GM19455 (cell line): Measurements from ENCODE around the gene PHLDA3.

ENCODE experiments used
- ATAC-seq: cut with Tn5 transposase; IDR thresholded peaks from one replicate; pipeline ENCODE4 v1.9.1; 2021; ENCODE audit not compliant: unreplicated experiment

PHLDA3 gene

GRCh38 chr1:201436969-201437368 is 32.0 kb downstream of the PHLDA3 start:
- ATAC-seq = no peak

DNA sequence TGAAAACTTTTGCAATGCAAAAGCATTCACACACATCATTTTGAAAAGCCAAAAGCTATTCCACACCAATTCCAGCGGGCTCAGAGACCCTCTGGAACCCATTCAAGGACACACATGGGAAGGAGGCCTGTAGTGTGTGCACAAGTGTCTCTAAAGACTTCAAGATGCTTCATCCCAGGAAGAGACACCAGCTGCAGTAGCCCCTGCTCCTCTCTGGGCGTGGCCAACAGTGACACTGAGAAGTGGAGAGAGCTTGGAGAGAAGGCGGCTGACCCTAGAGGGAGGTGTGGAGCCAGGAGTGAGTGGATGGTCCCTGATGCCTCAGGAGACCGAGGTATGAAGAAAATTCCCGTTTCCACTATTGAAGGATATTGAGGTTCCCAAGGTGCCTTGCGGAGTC is 32.6 kb downstream of the PHLDA3 start:
- ATAC-seq = no peak

DNA sequence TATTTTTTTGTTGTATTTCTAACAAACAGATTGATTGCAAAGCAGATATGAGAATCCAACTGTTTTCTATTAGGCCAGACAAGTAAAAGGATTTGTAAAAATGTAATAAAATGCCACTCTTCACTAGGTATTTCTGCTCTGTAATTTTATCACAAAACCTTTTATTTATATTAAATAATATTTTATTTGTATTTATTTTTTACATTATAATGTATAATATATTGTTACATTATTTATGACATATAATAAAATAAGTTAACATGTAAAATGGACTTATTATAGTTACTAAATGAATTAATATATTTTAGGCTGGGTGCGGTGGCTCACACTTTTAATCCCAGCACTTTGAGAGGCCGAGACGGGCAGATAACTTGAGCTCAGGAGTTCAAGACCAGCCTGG is 34.7 kb downstream of the PHLDA3 start:
- ATAC-seq = no peak

DNA sequence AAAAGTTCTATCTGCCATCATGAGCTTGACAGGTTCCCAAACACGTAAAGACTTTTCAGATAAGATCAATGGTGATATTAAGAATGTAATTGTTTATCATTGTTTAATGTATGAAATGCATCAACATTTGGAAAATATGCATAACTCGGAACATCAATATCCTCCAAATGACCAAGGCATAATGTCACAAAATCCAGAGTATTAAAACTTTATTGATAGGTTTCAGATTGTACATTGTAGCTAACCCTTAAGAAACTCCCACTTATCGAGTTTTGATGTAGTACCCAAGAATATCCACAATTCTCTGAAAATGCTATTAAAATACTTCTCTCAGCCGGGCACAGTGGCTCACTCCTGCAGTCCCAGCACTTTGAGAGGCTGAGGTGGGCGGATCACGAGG is 35.4 kb downstream of the PHLDA3 start:
- ATAC-seq = no peak

GRCh38 chr1:201430776-201431175 is 38.2 kb downstream of the PHLDA3 start:
- no peak for ATAC-seq

DNA sequence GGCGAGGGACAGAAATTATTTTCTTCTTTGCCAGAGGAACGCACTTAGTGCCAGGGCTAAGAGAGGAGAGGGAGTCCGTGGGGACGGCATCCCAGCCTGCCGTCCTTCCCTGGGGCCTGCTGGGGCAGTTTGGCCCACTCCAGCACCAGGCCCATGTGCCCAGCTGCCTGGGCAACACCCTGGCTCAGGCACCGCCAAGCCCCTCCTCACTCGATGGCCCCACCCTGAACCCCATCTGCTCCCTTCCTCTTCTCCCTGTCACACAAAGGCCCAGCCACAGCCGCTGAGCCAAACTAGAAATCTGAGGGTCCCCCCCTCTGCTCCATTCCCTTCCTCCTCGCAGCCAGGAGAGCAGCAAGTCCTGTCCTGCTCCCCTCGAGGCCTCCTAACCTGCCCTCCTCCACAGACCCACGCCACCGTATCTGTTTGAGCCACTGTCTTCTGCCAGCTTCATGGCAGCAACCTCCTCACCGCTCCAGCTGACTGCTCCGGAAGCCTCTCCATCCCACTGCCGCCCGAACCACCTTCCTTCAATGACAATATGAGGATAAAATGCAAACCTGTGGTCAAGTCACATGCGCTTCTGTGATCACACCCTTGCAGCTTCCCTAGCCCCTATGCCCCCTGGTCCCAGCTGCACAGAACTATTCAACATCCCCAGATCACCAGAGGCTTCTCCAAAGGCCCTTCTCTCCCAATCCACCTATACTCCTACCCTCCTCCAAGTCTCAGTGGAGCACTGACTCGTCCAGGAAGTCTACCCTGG is 39.1 kb downstream of the PHLDA3 start:
- no peak for ATAC-seq

- ATAC-seq = no peak
Measured at GRCh38 chr1:201427963-201428362, 41.0 kb downstream of the PHLDA3 start.

- no peak for ATAC-seq
Measured at GRCh38 chr1:201426479-201427310, 42.3 kb downstream of the PHLDA3 start.

DNA sequence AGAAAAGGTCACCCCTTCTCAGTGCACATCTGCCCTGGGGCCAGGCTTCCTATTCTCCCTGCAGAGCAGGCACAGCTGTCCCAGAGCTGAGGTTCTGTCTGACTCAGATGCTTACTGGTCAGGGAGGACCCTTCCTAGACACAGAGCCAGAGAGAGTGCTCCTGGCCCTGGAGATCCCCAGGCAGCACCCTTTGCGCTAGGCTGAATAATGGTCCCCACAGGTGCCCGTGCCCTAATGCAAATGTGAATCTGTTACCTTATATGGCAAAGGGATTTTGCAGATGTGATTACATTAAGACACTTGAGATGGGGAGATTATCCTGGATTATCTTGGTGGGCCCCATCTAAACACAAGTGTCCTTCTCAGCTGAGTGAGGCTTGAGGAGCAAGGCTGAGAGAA is 44.8 kb downstream of the PHLDA3 start:
- ATAC-seq = no peak

DNA sequence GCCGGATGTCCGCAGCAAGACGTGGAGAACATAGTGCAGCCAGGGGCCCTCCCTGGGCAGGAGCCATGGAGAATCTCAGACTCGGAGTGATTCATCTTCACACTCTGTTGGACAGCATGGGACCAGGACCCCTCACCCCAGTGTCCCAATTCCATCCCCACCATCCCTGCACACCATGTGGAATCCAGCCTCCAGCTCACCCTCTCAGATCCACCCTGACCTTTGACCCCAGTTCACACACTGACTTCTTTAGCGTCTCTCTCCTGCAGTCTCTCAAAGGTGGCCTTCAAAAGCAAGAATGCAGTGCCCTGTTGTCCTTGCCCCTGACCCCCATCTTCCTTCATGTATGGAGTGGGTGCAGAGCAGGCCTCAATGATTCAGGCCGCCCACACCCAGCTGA is 45.3 kb downstream of the PHLDA3 start:
- no peak for ATAC-seq

DNA sequence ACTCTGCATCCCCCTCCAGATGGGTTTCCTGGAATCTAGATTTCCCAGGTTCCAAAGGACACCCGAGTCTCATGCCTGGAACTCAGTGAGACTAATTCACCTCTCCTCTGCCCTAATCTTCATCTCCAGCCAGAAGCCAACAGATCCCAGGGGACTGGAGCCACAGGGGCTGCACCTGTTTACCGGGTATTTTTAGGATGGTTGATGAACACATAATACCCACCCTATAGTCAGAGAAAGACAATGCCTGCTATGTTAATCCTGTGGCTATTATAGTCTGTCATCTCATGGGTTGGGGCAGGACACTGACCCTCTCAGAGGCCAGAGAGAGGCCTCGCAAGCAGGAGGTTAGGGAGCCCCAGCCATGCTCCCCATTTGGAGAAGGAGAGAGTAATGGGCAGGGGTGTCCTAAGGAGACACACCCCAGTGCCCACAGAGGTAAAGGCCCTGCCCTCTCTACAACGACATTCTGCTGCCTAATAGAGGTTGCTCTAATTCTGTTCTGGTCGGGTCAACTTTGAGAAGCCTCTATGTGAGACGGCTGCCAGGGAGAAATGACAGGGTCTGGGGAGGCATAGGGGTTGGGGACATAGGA is 46.5 kb downstream of the PHLDA3 start:
- ATAC-seq = no peak

- no peak for ATAC-seq
Measured at GRCh38 chr1:201422026-201422425, 47.0 kb downstream of the PHLDA3 start.

DNA sequence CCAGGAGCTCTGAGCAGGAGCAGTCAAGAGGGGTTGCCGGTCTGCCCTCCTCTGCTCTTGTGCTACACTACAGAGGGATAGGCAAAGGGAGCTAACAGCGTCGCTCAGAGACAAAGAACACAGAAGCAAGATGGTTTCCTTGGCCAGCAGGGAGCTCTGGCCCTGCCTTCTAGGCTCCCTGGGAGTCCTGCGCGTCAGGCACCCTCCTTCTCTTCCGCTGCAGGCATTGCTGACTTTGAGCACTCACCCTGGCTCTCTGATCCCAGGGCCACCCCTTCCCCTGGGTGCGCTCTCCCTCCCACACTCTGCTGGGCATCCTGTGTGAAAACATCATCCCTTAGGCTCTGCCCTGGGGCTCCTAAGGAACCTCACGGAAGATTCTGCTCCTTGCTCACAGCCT is 47.9 kb downstream of the PHLDA3 start:
- ATAC-seq = no peak

GRCh38 chr1:201420608-201421002 is 48.4 kb downstream of the PHLDA3 start:
- no peak for ATAC-seq

DNA sequence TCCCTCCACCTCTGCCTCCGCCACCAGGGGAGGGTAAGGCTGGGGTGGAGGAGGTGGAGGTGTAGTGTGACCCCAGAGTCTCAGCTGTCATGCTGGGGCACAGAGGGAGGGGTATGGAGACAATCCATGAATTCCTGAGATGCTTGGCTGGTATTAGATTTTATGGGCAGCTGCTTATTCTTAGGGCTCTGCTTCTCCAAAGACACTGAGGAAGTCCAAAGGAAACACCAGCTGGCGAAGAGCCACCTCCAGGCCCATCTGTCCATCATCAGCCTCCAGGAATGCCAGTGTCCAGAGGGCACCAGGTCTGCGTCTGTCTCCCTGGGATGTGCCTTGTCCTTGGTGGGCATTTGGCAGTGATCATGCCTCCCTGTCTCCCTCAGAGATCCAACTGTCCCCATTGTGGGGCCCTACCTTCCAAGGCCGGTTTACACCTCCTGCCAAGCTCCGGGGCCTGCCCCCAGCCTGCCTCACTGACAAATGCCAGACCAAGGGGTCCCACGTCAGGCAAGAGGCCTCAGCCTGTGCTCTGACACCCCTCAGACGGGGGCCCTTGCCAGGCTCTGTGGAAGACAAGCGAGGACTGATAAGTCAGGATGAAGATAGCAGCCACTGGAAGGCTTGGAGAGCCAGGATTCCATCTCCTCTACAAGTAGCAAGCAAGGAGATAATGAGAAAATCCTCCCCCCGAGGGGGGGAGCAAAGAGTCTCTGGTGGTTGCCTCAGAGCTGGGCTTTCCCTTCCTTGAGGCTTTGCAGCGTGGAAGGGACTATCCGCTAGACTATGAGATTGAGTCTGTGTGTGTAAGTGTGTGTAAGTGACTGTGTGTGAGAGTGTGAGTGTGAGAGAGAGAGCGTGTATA is 49.0 kb downstream of the PHLDA3 start:
- ATAC-seq = no peak

- no peak for ATAC-seq
Measured at GRCh38 chr1:201419256-201419655, 49.7 kb downstream of the PHLDA3 start.

DNA sequence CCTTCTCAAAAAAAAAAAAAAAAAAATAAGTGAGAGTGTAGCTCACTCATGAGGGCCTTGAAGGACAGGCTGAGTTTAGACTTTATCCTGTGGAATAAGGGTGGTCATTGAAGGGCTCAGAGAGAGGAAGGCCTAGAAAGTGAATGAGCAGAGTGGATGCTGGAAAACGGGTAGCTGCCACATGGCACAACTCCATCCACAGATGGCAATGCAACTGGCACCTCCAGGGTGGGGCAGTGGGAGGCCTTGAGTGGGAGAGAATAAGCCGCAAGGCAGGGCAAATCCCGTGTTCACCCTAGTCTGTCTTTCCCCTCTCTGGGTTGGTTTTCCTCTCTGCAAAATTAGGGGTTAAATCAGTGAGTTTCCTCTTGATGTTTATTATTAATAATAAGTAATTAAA is 50.5 kb downstream of the PHLDA3 start:
- no peak for ATAC-seq
